CD4-positive, alpha-beta memory T cell (primary cell): Measurements from ENCODE around the gene PRKAG2. TPM values are rescaled to one million over a fixed set of nuclear protein-coding genes. Genes with fewer than 3 reads are reported as not detected.

Experiments
- CTCF ChIA-PET: fragments of 350-600 bp; sonication (Branson Sonifier 250); formaldehyde crosslinking; loops from one replicate; lab custom pipeline; 2021; ENCODE audit warnings: inconsistent platforms; ENCODE audit not compliant: partially characterized antibody; lab: Charles Lee
- POLR2A ChIA-PET: fragments of 350-600 bp; sonication (Branson Sonifier 250); formaldehyde crosslinking; loops from one replicate; lab custom pipeline; 2021; ENCODE audit not compliant: partially characterized antibody; lab: Charles Lee
- DNase-seq, 5 donors: peaks; one replicate each; pipeline versions ENCODE4 v3.0.0 to v3.0.0-alpha.2; 2020 to 2022; ENCODE audit warnings: mixed read lengths in 1 of 5
- H3K27ac ChIP-seq: one replicate; pipeline ENCODE4 v1.7.0; 2013; ENCODE audit warnings: low read depth, low read length
- H3K27me3 ChIP-seq: 2 replicates; pipeline ENCODE4 v1.7.0; 2013; ENCODE audit warnings: mild to moderate bottlenecking, low read length, moderate library complexity; ENCODE audit not compliant: insufficient read depth
- H3K36me3 ChIP-seq: 2 replicates; pipeline ENCODE4 v1.7.0; 2013; ENCODE audit warnings: mild to moderate bottlenecking, low read length, moderate library complexity; ENCODE audit not compliant: insufficient read depth
- H3K4me1 ChIP-seq: 2 replicates; pipeline ENCODE4 v1.7.0; 2013; ENCODE audit warnings: mild to moderate bottlenecking, low read length, moderate library complexity; ENCODE audit not compliant: insufficient read depth
- H3K4me3 ChIP-seq, 2 donors: one replicate each; pipeline ENCODE4 v1.7.0; 2013; ENCODE audit warnings: low read length in 2 of 2, mild to moderate bottlenecking in 1 of 2
- H3K9me3 ChIP-seq, 2 donors: one replicate each; pipeline ENCODE4 v1.7.0; 2013; ENCODE audit warnings: low read length in 2 of 2, control low read depth in 1 of 2; ENCODE audit not compliant: control insufficient read depth in 1 of 2
- H3K27ac Mint-ChIP-seq, 7 donors: one replicate each; pipeline ENCODE4 v1.8.0; 2020 to 2021; ENCODE audit warnings: mixed read lengths in 7 of 7, mild to moderate bottlenecking in 6 of 7, inconsistent platforms in 3 of 7, moderate library complexity in 3 of 7
- H3K27me3 Mint-ChIP-seq, 2 donors: one replicate each; pipeline ENCODE4 v1.8.0; 2020 to 2021; ENCODE audit warnings: mixed read lengths in 2 of 2
- H3K36me3 Mint-ChIP-seq, 2 donors: one replicate each; pipeline ENCODE4 v1.8.0; 2020 to 2021; ENCODE audit warnings: mixed read lengths in 2 of 2, inconsistent platforms in 1 of 2, mild to moderate bottlenecking in 1 of 2
- H3K4me1 Mint-ChIP-seq, 4 donors: one replicate each; pipeline ENCODE4 v1.8.0; 2020 to 2021; ENCODE audit warnings: mixed read lengths in 4 of 4, mild to moderate bottlenecking in 1 of 4
- H3K4me3 Mint-ChIP-seq, 8 donors: one replicate each; pipeline ENCODE4 v1.8.0; 2020 to 2021; ENCODE audit warnings: mixed read lengths in 8 of 8, mild to moderate bottlenecking in 7 of 8, moderate library complexity in 6 of 8, inconsistent platforms in 3 of 8
- H3K9me3 Mint-ChIP-seq, 8 donors: one replicate each; pipeline ENCODE4 v1.8.0; 2020 to 2021; ENCODE audit warnings: mixed read lengths in 8 of 8, mild to moderate bottlenecking in 5 of 8, inconsistent platforms in 3 of 8, moderate library complexity in 1 of 8
- intact Hi-C: fragments of 100-400 bp; cut with micrococcal nuclease; formaldehyde crosslinking; loops from one replicate; pipeline ENCODE4 v1.15.1; 2023
- polyA plus RNA-seq, 2 donors: library from polyadenylated mRNA; unstranded; fragments of 300-500 nt; fragmentation: Illumina TruSeq; gene quantifications; one replicate each; pipeline ENCODE4 v1.2.3, GENCODE V29; 2021
- total RNA-seq, 2 experiments: library from RNA; stranded (reverse); gene quantifications; one replicate each; pipeline ENCODE4 v1.2.3, GENCODE V29; 2021

The PRKAG2 gene
- total and polyA plus RNA-seq, 4 experiments from 2014 or later: 27.4 to 61.0 (median 47.4) TPM

GRCh38 chr7:151664268-151664667 lies 212.6 kb downstream of the PRKAG2 start:
- Histone ChIP-seq H3K9me3 (no peaks in the 10 kb centered on the region), H3K36me3 (no peaks in the 10 kb centered on the region), H3K27ac (no peak overlapping the region), H3K4me1 (no peaks in the 10 kb centered on the region), H3K4me3 (no peak overlapping the region), H3K27me3 (no peaks in the 10 kb centered on the region)
- ChIA-PET POLR2A (no interaction called here), CTCF (no interaction called here)
- Mint-ChIP-seq H3K27ac (peak overlapping the region in 1 of 7 donors; percentile 74), H3K36me3 (peaks cover 25 to 43% of the 10 kb centered on the region in 2 donors), H3K4me1 (peaks cover 0 to 3% (median 2%) of the 10 kb centered on the region in 4 donors), H3K4me3 (peak overlapping the region in 1 of 8 donors; percentile 13), H3K27me3 (no peaks in the 10 kb centered on the region), H3K9me3 (peaks cover 0 to 18% (median 6%) of the 10 kb centered on the region in 8 donors)
- intact Hi-C loops: no loop called here
- no peak for DNase-seq

- Histone ChIP-seq H3K36me3 (no peaks in the 10 kb centered on the region), H3K4me1 (no peaks in the 10 kb centered on the region), H3K9me3 (no peaks in the 10 kb centered on the region), H3K27ac (no peak overlapping the region), H3K4me3 (no peak overlapping the region), H3K27me3 (no peaks in the 10 kb centered on the region)
- intact Hi-C loops: no loop called here
- Mint-ChIP-seq H3K27me3 (no peaks in the 10 kb centered on the region), H3K4me1 (peaks cover 0 to 3% (median under 1%) of the 10 kb centered on the region in 4 donors), H3K4me3 (no peak overlapping the region), H3K9me3 (peaks cover 0 to 12% (median 3%) of the 10 kb centered on the region in 8 donors), H3K36me3 (peaks cover 19 to 36% of the 10 kb centered on the region in 2 donors), H3K27ac (no peak overlapping the region)
- CTCF ChIA-PET: no interaction called here
- POLR2A ChIA-PET: no interaction called here
- DNase-seq: no peak
Observed at GRCh38 chr7:151663382-151664100, 213.4 kb downstream of the PRKAG2 start.

GRCh38 chr7:151662251-151662826 lies 214.6 kb downstream of the PRKAG2 start:
- ChIA-PET CTCF (no interaction called here), POLR2A (no interaction called here)
- Mint-ChIP-seq H3K36me3 (peaks cover 7 to 25% of the 10 kb centered on the region in 2 donors), H3K27ac (no peak overlapping the region), H3K4me3 (no peak overlapping the region), H3K27me3 (no peaks in the 10 kb centered on the region), H3K9me3 (peaks cover 0 to 5% (median 2%) of the 10 kb centered on the region in 8 donors), H3K4me1 (peaks cover 0 to 3% (median under 1%) of the 10 kb centered on the region in 4 donors)
- Histone ChIP-seq H3K27me3 (no peaks in the 10 kb centered on the region), H3K4me1 (no peaks in the 10 kb centered on the region), H3K36me3 (no peaks in the 10 kb centered on the region), H3K9me3 (no peaks in the 10 kb centered on the region), H3K4me3 (no peak overlapping the region), H3K27ac (no peak overlapping the region)
- intact Hi-C loops: no loop called here
- DNase-seq: no peak

GRCh38 chr7:151661587-151661986 lies 215.3 kb downstream of the PRKAG2 start:
- Histone ChIP-seq H3K27me3 (no peaks in the 10 kb centered on the region), H3K4me3 (no peak overlapping the region), H3K36me3 (no peaks in the 10 kb centered on the region), H3K9me3 (no peaks in the 10 kb centered on the region), H3K4me1 (no peaks in the 10 kb centered on the region), H3K27ac (no peak overlapping the region)
- Mint-ChIP-seq H3K36me3 (peaks cover 2 to 21% of the 10 kb centered on the region in 2 donors), H3K4me3 (no peak overlapping the region), H3K27me3 (no peaks in the 10 kb centered on the region), H3K9me3 (no peaks in the 10 kb centered on the region), H3K4me1 (peaks cover 0 to 3% (median under 1%) of the 10 kb centered on the region in 4 donors), H3K27ac (peak overlapping the region in 1 of 7 donors; percentile 36)
- ChIA-PET CTCF (no interaction called here), POLR2A (no interaction called here)
- no peak for DNase-seq
- intact Hi-C loops: no loop called here

GRCh38 chr7:151660141-151660540 lies 216.8 kb downstream of the PRKAG2 start:
- H3K9me3 ChIP-seq: no peaks in the 10 kb centered on the region
- H3K4me3 ChIP-seq: no peak overlapping the region
- H3K4me1 ChIP-seq: no peaks in the 10 kb centered on the region
- H3K4me1 Mint-ChIP-seq: peaks cover 0 to 3% (median under 1%) of the 10 kb centered on the region in 4 donors
- DNase-seq: no peak
- no peak overlapping the region for H3K4me3 Mint-ChIP-seq
- no peaks in the 10 kb centered on the region for H3K27me3 ChIP-seq
- peaks cover 2 to 7% of the 10 kb centered on the region in 2 donors for H3K36me3 Mint-ChIP-seq
- no peaks in the 10 kb centered on the region for H3K36me3 ChIP-seq
- H3K27ac ChIP-seq: no peak overlapping the region
- CTCF ChIA-PET: no interaction called here
- POLR2A ChIA-PET: no interaction called here
- peak overlapping the region in 1 of 7 donors; percentile 17 for H3K27ac Mint-ChIP-seq
- no peaks in the 10 kb centered on the region for H3K9me3 Mint-ChIP-seq
- H3K27me3 Mint-ChIP-seq: no peaks in the 10 kb centered on the region
- intact Hi-C loops: no loop called here

- Histone ChIP-seq H3K27ac (no peak overlapping the region), H3K36me3 (no peaks in the 10 kb centered on the region), H3K9me3 (no peaks in the 10 kb centered on the region), H3K27me3 (no peaks in the 10 kb centered on the region), H3K4me1 (no peaks in the 10 kb centered on the region), H3K4me3 (no peak overlapping the region)
- POLR2A ChIA-PET: no interaction called here
- peak overlapping the region in 1 of 7 donors; percentile 4 for H3K27ac Mint-ChIP-seq
- H3K4me3 Mint-ChIP-seq: no peak overlapping the region
- intact Hi-C loops: no loop called here
- CTCF ChIA-PET: no interaction called here
- H3K4me1 Mint-ChIP-seq: no peaks in the 10 kb centered on the region
- H3K27me3 Mint-ChIP-seq: no peaks in the 10 kb centered on the region
- no peak for DNase-seq
- no peaks in the 10 kb centered on the region for H3K9me3 Mint-ChIP-seq
- H3K36me3 Mint-ChIP-seq: peaks cover 0 to 4% of the 10 kb centered on the region in 2 donors
Observed at GRCh38 chr7:151659219-151659618, 217.7 kb downstream of the PRKAG2 start.

- Histone ChIP-seq H3K27me3 (no peaks in the 10 kb centered on the region), H3K36me3 (no peaks in the 10 kb centered on the region), H3K9me3 (no peaks in the 10 kb centered on the region), H3K4me1 (no peaks in the 10 kb centered on the region), H3K27ac (no peak overlapping the region), H3K4me3 (no peak overlapping the region)
- Mint-ChIP-seq H3K4me3 (no peak overlapping the region), H3K27me3 (no peaks in the 10 kb centered on the region), H3K36me3 (peaks cover 0 to 4% of the 10 kb centered on the region in 2 donors), H3K9me3 (no peaks in the 10 kb centered on the region), H3K4me1 (no peaks in the 10 kb centered on the region), H3K27ac (no peak overlapping the region)
- DNase-seq: no peak
- intact Hi-C loops: no loop called here
- ChIA-PET CTCF (no interaction called here), POLR2A (no interaction called here)
Observed at GRCh38 chr7:151658778-151659177, 218.1 kb downstream of the PRKAG2 start.
